NT2/D1 (cell line): ENCODE results near the gene TUNAR.

Source experiments
- SUZ12 ChIP-seq: IDR thresholded peaks from 2 replicates; pipeline ENCODE4 v1.6.1; 2011; ENCODE audit not compliant: insufficient read length, insufficient read depth; ENCODE audit errors: extremely low read depth
- YY1 ChIP-seq: IDR thresholded peaks from 2 replicates; pipeline ENCODE4 v1.6.1; 2011; ENCODE audit not compliant: insufficient read length, insufficient read depth
- ZNF274 ChIP-seq: IDR thresholded peaks from 2 replicates; pipeline ENCODE4 v1.6.1; 2011; ENCODE audit warnings: mild to moderate bottlenecking, low read depth, low read length

- TF ChIP-seq SUZ12 = no peak
- TF ChIP-seq YY1 = no peak
- TF ChIP-seq ZNF274 = no peak
These were observed 24.4 kb downstream of the TUNAR start for GRCh38 chr14:95901054-95901453.
